H1 (cell line): ENCODE results near the gene MMP15. TPM values are rescaled to one million over a fixed set of nuclear protein-coding genes. Genes with fewer than 3 reads are reported as not detected.

Experiments
- CTCF ChIA-PET: fragments of 300-600 bp; sonication (Branson Sonifier 250); formaldehyde crosslinking; loops from one replicate; lab custom pipeline; 2021; ENCODE audit not compliant: partially characterized antibody; lab: Charles Lee
- POLR2A ChIA-PET: fragments of 300-600 bp; sonication (Branson Sonifier 250); formaldehyde crosslinking; loops from one replicate; lab custom pipeline; 2021; ENCODE audit warnings: inconsistent platforms; ENCODE audit not compliant: partially characterized antibody; lab: Charles Lee
- DNase-seq, 2 experiments: peaks; one replicate each; pipeline versions ENCODE4 v3.0.0 to v3.0.0-alpha.2; 2010 to 2022; ENCODE audit warnings: low spot score in 2 of 2, low read depth in 1 of 2, mixed read lengths in 1 of 2
- FAIRE-seq: peaks from 2 replicates; lab custom pipeline; 2011; peaks lifted over from hg19 to GRCh38; lab: Jason Lieb, UNC
- H2AFZ ChIP-seq: 2 replicates; pipeline ENCODE4 v1.8.1; 2012; ENCODE audit warnings: low read length, inconsistent platforms
- H2AK5ac ChIP-seq: 2 replicates; pipeline ENCODE4 v1.6.1; 2013; ENCODE audit warnings: low read depth, low read length
- H2BK120ac ChIP-seq: replicated peaks from 2 replicates; pipeline ENCODE3; 2013; ENCODE audit warnings: low read depth, low read length, inconsistent platforms
- H2BK12ac ChIP-seq: 2 replicates; pipeline ENCODE4 v1.6.1; 2013; ENCODE audit warnings: low read depth, low read length
- H2BK15ac ChIP-seq: 2 replicates; pipeline ENCODE4 v1.6.1; 2013; ENCODE audit warnings: low read length
- H2BK20ac ChIP-seq: 2 replicates; pipeline ENCODE4 v1.6.1; 2013; ENCODE audit warnings: low read length
- H2BK5ac ChIP-seq: 2 replicates; pipeline ENCODE4 v1.6.1; 2013; ENCODE audit warnings: low read depth, low read length
- H3K14ac ChIP-seq: 2 replicates; pipeline ENCODE4 v1.6.1; 2013; ENCODE audit warnings: inconsistent platforms; ENCODE audit not compliant: insufficient read length
- H3K18ac ChIP-seq: 2 replicates; pipeline ENCODE4 v1.6.1; 2013; ENCODE audit warnings: low read length; ENCODE audit errors: extremely low read depth
- H3K23ac ChIP-seq: 2 replicates; pipeline ENCODE4 v1.6.1; 2013; ENCODE audit warnings: inconsistent platforms; ENCODE audit not compliant: insufficient read length
- H3K23me2 ChIP-seq: 2 replicates; pipeline ENCODE4 v1.6.1; 2013; ENCODE audit warnings: low read depth, low read length
- H3K27ac ChIP-seq: 2 replicates; pipeline ENCODE4 v1.6.1; 2011; ENCODE audit warnings: low read depth, low read length, inconsistent platforms
- H3K27me3 ChIP-seq, 4 experiments: replicated peaks in 1 of 4; 1 replicate in 1 of 4; 2 replicates in 3 of 4; pipeline versions ENCODE4 v1.6.1 to v1.8.1; 2011 to 2013; ENCODE audit warnings: low read length in 3 of 4, mild to moderate bottlenecking in 3 of 4, inconsistent platforms in 2 of 4, mixed read lengths in 2 of 4, moderate library complexity in 1 of 4; ENCODE audit not compliant: control insufficient read depth in 3 of 4, insufficient read depth in 3 of 4; ENCODE audit errors: extremely low read depth in 1 of 4
- H3K36me3 ChIP-seq, 4 experiments: 2 replicates each; pipeline versions ENCODE4 v1.6.1 to v1.8.1; 2011 to 2013; ENCODE audit warnings: mild to moderate bottlenecking in 4 of 4, low read length in 3 of 4, moderate library complexity in 2 of 4, control low read depth in 1 of 4, inconsistent platforms in 1 of 4; ENCODE audit not compliant: insufficient read depth in 4 of 4, control insufficient read depth in 2 of 4
- H3K4ac ChIP-seq: replicated peaks from 2 replicates; pipeline ENCODE3; 2013; ENCODE audit warnings: low read length, low read depth, mixed read lengths, inconsistent platforms; ENCODE audit not compliant: insufficient read length
- H3K4me1 ChIP-seq, 4 experiments: replicated peaks in 1 of 4; 1 replicate in 1 of 4; 2 replicates in 3 of 4; pipeline versions ENCODE4 v1.6.1 to v1.8.1; 2011 to 2013; ENCODE audit warnings: low read length in 3 of 4, inconsistent platforms in 2 of 4, mixed read lengths in 1 of 4; ENCODE audit not compliant: insufficient read depth in 4 of 4, control insufficient read depth in 3 of 4
- H3K4me2 ChIP-seq, 2 experiments: 2 replicates each; pipeline versions ENCODE4 v1.6.1 to v1.8.1; 2011 to 2013; ENCODE audit warnings: low read depth in 2 of 2, low read length in 2 of 2, control low read depth in 1 of 2, inconsistent platforms in 1 of 2, mild to moderate bottlenecking in 1 of 2; ENCODE audit not compliant: insufficient read depth in 1 of 2
- H3K4me3 ChIP-seq, 4 experiments: fragments of 200-600, 300-600 bp in 1 of 4; sonication (generic), shearing (Covaris generic), sonication (Bioruptor Twin) in 1 of 4; 2 replicates each; pipeline versions ENCODE4 v1.5.1 to v1.8.1; 2011 to 2016; ENCODE audit warnings: low read length in 4 of 4, low read depth in 3 of 4, control low read depth in 2 of 4, inconsistent platforms in 2 of 4, mild to moderate bottlenecking in 2 of 4, mixed read lengths in 1 of 4, moderate library complexity in 1 of 4; ENCODE audit not compliant: insufficient read depth in 2 of 4; ENCODE audit errors: extremely low read depth in 1 of 4
- H3K56ac ChIP-seq: replicated peaks from 2 replicates; pipeline ENCODE3; 2013; ENCODE audit warnings: low read depth, mild to moderate bottlenecking, mixed read lengths, low read length, inconsistent platforms; ENCODE audit not compliant: insufficient read length
- H3K79me1 ChIP-seq: 2 replicates; pipeline ENCODE4 v1.6.1; 2013; ENCODE audit warnings: low read depth, low read length, control low read depth
- H3K79me2 ChIP-seq, 2 experiments: 2 replicates each; pipeline versions ENCODE4 v1.6.1 to v1.8.1; 2012 to 2013; ENCODE audit warnings: low read length in 2 of 2, mild to moderate bottlenecking in 2 of 2, inconsistent platforms in 1 of 2; ENCODE audit not compliant: insufficient read depth in 2 of 2, control insufficient read depth in 1 of 2
- H3K9ac ChIP-seq, 4 experiments: replicated peaks in 1 of 4; 1 replicate in 1 of 4; 2 replicates in 3 of 4; pipeline versions ENCODE4 v1.6.1 to v1.8.1; 2011 to 2013; ENCODE audit warnings: low read depth in 3 of 4, low read length in 3 of 4, control low read depth in 2 of 4, mild to moderate bottlenecking in 2 of 4, moderate library complexity in 2 of 4, inconsistent platforms in 1 of 4; ENCODE audit errors: extremely low read depth in 1 of 4
- H3K9me3 ChIP-seq, 2 experiments: 2 replicates each; pipeline versions ENCODE4 v1.6.1 to v1.8.1; 2012 to 2013; ENCODE audit warnings: mild to moderate bottlenecking in 2 of 2, moderate library complexity in 2 of 2, control low read depth in 1 of 2, inconsistent platforms in 1 of 2, low read depth in 1 of 2, low read length in 1 of 2, mixed read lengths in 1 of 2; ENCODE audit not compliant: insufficient read depth in 2 of 2
- H4K20me1 ChIP-seq, 2 experiments: replicated peaks in 1 of 2; 2 replicates each; pipeline versions ENCODE3 to v1.8.1; 2011 to 2013; ENCODE audit warnings: inconsistent platforms in 2 of 2, low read length in 2 of 2, mild to moderate bottlenecking in 1 of 2; ENCODE audit not compliant: insufficient read depth in 2 of 2, control insufficient read depth in 1 of 2
- H4K5ac ChIP-seq: 2 replicates; pipeline ENCODE4 v1.6.1; 2013; ENCODE audit warnings: low read length, low read depth, mixed read lengths, inconsistent platforms; ENCODE audit not compliant: insufficient read length
- H4K8ac ChIP-seq: 2 replicates; pipeline ENCODE4 v1.8.0; 2013; ENCODE audit warnings: mild to moderate bottlenecking, moderate library complexity, low read length, inconsistent platforms; ENCODE audit not compliant: insufficient read depth; ENCODE audit errors: extremely low read depth
- H4K91ac ChIP-seq: replicated peaks from 2 replicates; pipeline ENCODE3; 2013; ENCODE audit warnings: low read length, mixed read lengths, inconsistent platforms; ENCODE audit not compliant: insufficient read length
- CBX5 ChIP-seq: fragments of 300-800, 300-1000 bp; sonication (generic); IDR thresholded peaks from 2 replicates; pipeline ENCODE4 v1.7.1; 2016; ENCODE audit warnings: antibody characterized with exemption, low read length, low read depth
- CEBPB ChIP-seq: IDR thresholded peaks from 2 replicates; pipeline ENCODE4 v1.6.1; 2012; ENCODE audit warnings: low read depth, low read length
- GABPA ChIP-seq: IDR thresholded peaks from 2 replicates; pipeline ENCODE4 v1.6.1; 2011; ENCODE audit warnings: mild to moderate bottlenecking, low read length, moderate library complexity, borderline replicate concordance; ENCODE audit not compliant: insufficient read depth
- HDAC6 ChIP-seq: IDR thresholded peaks from one replicate; pipeline ENCODE4 v1.7.1; 2012; ENCODE audit warnings: low read depth, mild to moderate bottlenecking, inconsistent platforms, low read length, moderate library complexity
- JUND ChIP-seq: IDR thresholded peaks from 2 replicates; pipeline ENCODE4 v1.6.1; 2011; ENCODE audit warnings: mild to moderate bottlenecking, improper control_type of control experiment, low read length
- POU5F1 ChIP-seq: IDR thresholded peaks from 2 replicates; pipeline ENCODE4 v1.6.1; 2011; ENCODE audit warnings: low read depth, mild to moderate bottlenecking, low read length, moderate library complexity
- RFX5 ChIP-seq: IDR thresholded peaks from 2 replicates; pipeline ENCODE4 v1.6.1; 2011; ENCODE audit warnings: low read depth, low read length, improper control_type of control experiment, borderline replicate concordance
- SIX5 ChIP-seq: IDR thresholded peaks from 2 replicates; pipeline ENCODE4 v1.6.1; 2011; ENCODE audit warnings: mild to moderate bottlenecking, low read depth, low read length
- SP1 ChIP-seq: IDR thresholded peaks from 2 replicates; pipeline ENCODE4 v1.6.1; 2011; ENCODE audit warnings: low read depth, low read length
- SP2 ChIP-seq: IDR thresholded peaks from 2 replicates; pipeline ENCODE4 v1.6.1; 2012; ENCODE audit warnings: mild to moderate bottlenecking, low read length, inconsistent platforms
- YY1 ChIP-seq: IDR thresholded peaks from 2 replicates; pipeline ENCODE4 v1.6.1; 2011; ENCODE audit warnings: low read depth, mild to moderate bottlenecking, low read length
- WGBS, 2 experiments: shearing (Covaris generic) in 1 of 2; methylation state at CpG; one replicate each; pipeline versions ENCODE4 v1.1.6 to v1.1.7; 2013 to 2015; ENCODE audit warnings: low lambda C conversion rate in 2 of 2, mixed read lengths in 2 of 2, inconsistent platforms in 1 of 2, low coverage in 1 of 2, missing lambda C conversion rate in 1 of 2; ENCODE audit not compliant: insufficient replicate concordance in 2 of 2, insufficient coverage in 1 of 2, insufficient read length in 1 of 2; ENCODE audit errors: extremely low coverage in 1 of 2, missing lambda C conversion rate in 1 of 2; 5-methylcytosine and 5-hydroxymethylcytosine counted together
- polyA plus RNA-seq, 7 experiments: library from polyadenylated mRNA; depleted of rRNA in 3 of 7; stranded (reverse) in 5 of 7; unstranded in 2 of 7; fragments of >200 nt in 5 of 7; fragments of 200-250 nt in 2 of 7; gene quantifications; 1 replicate in 5 of 7; 2 replicates in 1 of 7; 4 replicates in 1 of 7; pipeline versions ENCODE4 v1.2.1 to v1.2.3, GENCODE V29; 2011 to 2013; ENCODE audit warnings: missing spikeins in 2 of 7, mixed read lengths in 2 of 7
- total RNA-seq: library from RNA; stranded (reverse); fragmentation: NEBNext Ultra II Directional; extraction: Animal tissue kit (Norgen Biotek cat#: 25700); gene quantifications from 2 replicates; pipeline ENCODE4 v1.2.1, GENCODE V29; 2021
- TF ChIP-seq, protein P1 (sequence below): IDR thresholded peaks from 2 replicates; pipeline ENCODE4 v1.6.1; 2012; ENCODE audit warnings: inconsistent platforms

Gene MMP15
- total and polyA plus RNA-seq, 2 of the 8 experiments (the other 6 are each of a cell fraction or from before 2014, with no cell fraction given): 38.5 to 42.2 TPM

DNA sequence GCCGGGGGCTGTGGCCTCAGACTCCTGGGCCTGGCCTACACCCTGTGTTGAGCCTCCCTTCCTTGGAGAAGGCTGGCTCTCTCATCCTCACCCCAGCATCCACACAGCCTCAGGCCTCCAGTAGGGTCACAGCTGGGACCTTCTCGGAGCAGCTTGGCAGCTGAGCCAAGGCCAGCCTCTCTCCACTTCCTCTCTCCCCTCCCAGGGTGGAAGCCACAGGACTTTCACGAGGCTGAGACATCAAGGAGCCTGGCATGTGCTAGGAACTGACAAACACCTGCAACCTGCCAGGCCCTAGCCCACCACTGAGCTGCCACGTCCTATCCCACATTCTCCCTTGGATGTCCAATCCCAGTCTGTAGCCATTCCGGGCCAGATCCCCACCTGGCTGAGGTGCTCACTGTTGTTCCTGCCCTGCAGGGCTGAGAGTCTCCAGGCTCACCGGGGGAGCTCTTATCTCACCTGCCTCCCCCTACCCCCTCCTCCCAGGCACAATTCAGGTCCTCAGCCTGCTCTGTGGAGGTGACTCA, 3.1 kb downstream of the MMP15 start:
- Histone ChIP-seq H4K91ac (peak overlapping the region; percentile 83), H3K4ac (peak overlapping the region; percentile 81), H2BK15ac (peak overlapping the region; percentile 97), H3K23ac (no peak overlapping the region), H3K27me3 (no peaks in the 10 kb centered on the region; a peak in 2 of 7 replicates), H3K9ac (no peak overlapping the region), H2BK12ac (peak overlapping the region; percentile 99), H2AFZ (no peak overlapping the region), H4K8ac (no peak overlapping the region; the same call in 1 of the 2 replicates), H3K18ac (peak overlapping the region; percentile 55), H3K23me2 (peaks cover 25% of the 10 kb centered on the region; the same call in 1 of the 2 replicates), H3K79me2 (peaks cover 0 to 45% of the 10 kb centered on the region in 2 experiments; a peak in 2 of 4 replicates), H2AK5ac (peak overlapping the region; percentile 77; the same call in 1 of the 2 replicates), H3K4me1 (peaks cover 0 to 26% (median 15%) of the 10 kb centered on the region in 4 experiments; a peak in 6 of 7 replicates), H3K14ac (no peak overlapping the region), H2BK20ac (peak overlapping the region; percentile 98), H4K20me1 (peaks cover 0 to 20% of the 10 kb centered on the region in 2 experiments), H2BK5ac (peak overlapping the region; percentile 89; the same call in 1 of the 2 replicates), H3K4me3 (no peak overlapping the region; a peak in 1 of 8 replicates), H3K79me1 (peaks cover 22% of the 10 kb centered on the region), H3K56ac (no peak overlapping the region), H2BK120ac (peak overlapping the region; percentile 91), H4K5ac (no peak overlapping the region), H3K9me3 (no peaks in the 10 kb centered on the region), H3K4me2 (peak overlapping the region; percentile 83 to 99; a peak in 3 of 4 replicates), H3K27ac (no peak overlapping the region; the same call in 1 of the 2 replicates), H3K36me3 (no peaks in the 10 kb centered on the region)
- ChIA-PET POLR2A (interaction anchor here (1.0 to 3.6 kb wide), 7 partner anchors 7 to 101 kb away, joined by 3 to 15 read pairs (median 5); partner anchors contain the start of gene CFAP20), CTCF (interaction anchor here (1.0 to 19.9 kb wide), 9 partner anchors 7 to 128 kb away, joined by 3 to 362 read pairs (median 17); partner anchors contain the start of gene CFAP20)
- DNase-seq: no peak
- no peak for FAIRE-seq
- WGBS, 2 experiments: 71% methylated on average over 5 of the region's 6 CpGs; no CpG with 5 or more reads in 1 of the 2 experiments
- TF ChIP-seq GABPA (no peak), HDAC6 (no peak), JUND (no peak), POU5F1 (no peak), YY1 (no peak), CEBPB (no peak), SP1 (no peak), RFX5 (no peak), SIX5 (no peak), CBX5 (no peak), SP2 (no peak)
- TF ChIP-seq, protein P1, sequence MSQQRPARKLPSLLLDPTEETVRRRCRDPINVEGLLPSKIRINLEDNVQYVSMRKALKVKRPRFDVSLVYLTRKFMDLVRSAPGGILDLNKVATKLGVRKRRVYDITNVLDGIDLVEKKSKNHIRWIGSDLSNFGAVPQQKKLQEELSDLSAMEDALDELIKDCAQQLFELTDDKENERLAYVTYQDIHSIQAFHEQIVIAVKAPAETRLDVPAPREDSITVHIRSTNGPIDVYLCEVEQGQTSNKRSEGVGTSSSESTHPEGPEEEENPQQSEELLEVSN: no peak
